Epidermal melanocyte (primary cell): ENCODE results near the gene IVNS1ABP.
"Not testable (repeated sequence)": the region's sequence is repeated elsewhere in the genome, so short reads cannot be mapped to it uniquely, and the experiment has no call there.

ENCODE experiments used
- DNase-seq: peaks from one replicate; pipeline ENCODE4 v3.0.0; 2011; ENCODE audit warnings: low spot score; ENCODE audit not compliant: insufficient read length

The IVNS1ABP gene

GRCh38 chr1:185317034-185317885 is at the start of gene IVNS1ABP:
Gene IVNS1ABP (minus strand): TSS chr1:185317243. CDS start chr1:185309493, 7,750 bp downstream.
- peak; percentile 88 for DNase-seq

GRCh38 chr1:185365951-185366350 is 48.9 kb upstream of the IVNS1ABP start:
- no peak for DNase-seq

GRCh38 chr1:185364528-185364927 is 47.5 kb upstream of the IVNS1ABP start:
- DNase-seq = not testable (repeated sequence)

- DNase-seq = no peak
Measured at GRCh38 chr1:185363205-185363604, 46.2 kb upstream of the IVNS1ABP start.

- DNase-seq = no peak
Measured at GRCh38 chr1:185360714-185361113, 43.7 kb upstream of the IVNS1ABP start.

- no peak for DNase-seq
Measured at GRCh38 chr1:185358957-185359356, 41.9 kb upstream of the IVNS1ABP start.

GRCh38 chr1:185355947-185356346 is 38.9 kb upstream of the IVNS1ABP start:
- no peak for DNase-seq

GRCh38 chr1:185353124-185353523 is 36.1 kb upstream of the IVNS1ABP start:
- DNase-seq = no peak

- DNase-seq = no peak
Measured at GRCh38 chr1:185351734-185352466, 34.9 kb upstream of the IVNS1ABP start.

GRCh38 chr1:185350027-185350442 is 33.0 kb upstream of the IVNS1ABP start:
- no peak for DNase-seq

GRCh38 chr1:185349556-185349955 is 32.5 kb upstream of the IVNS1ABP start:
- no peak for DNase-seq

- no peak for DNase-seq
Measured at GRCh38 chr1:185348985-185349384, 31.9 kb upstream of the IVNS1ABP start.

GRCh38 chr1:185348296-185348695 is 31.3 kb upstream of the IVNS1ABP start:
- DNase-seq = no peak

- no peak for DNase-seq
Measured at GRCh38 chr1:185345913-185346720, 29.1 kb upstream of the IVNS1ABP start.

GRCh38 chr1:185343306-185343705 is 26.3 kb upstream of the IVNS1ABP start:
- no peak for DNase-seq

GRCh38 chr1:185342672-185343259 is 25.7 kb upstream of the IVNS1ABP start:
- DNase-seq = no peak

- DNase-seq = no peak
Measured at GRCh38 chr1:185342017-185342416, 25.0 kb upstream of the IVNS1ABP start.

GRCh38 chr1:185341196-185341781 is 24.2 kb upstream of the IVNS1ABP start:
- no peak for DNase-seq

- no peak for DNase-seq
Measured at GRCh38 chr1:185338719-185339622, 21.9 kb upstream of the IVNS1ABP start.

- no peak for DNase-seq
Measured at GRCh38 chr1:185337246-185337645, 20.2 kb upstream of the IVNS1ABP start.
